ENCODE data around the gene SH3PXD2A.

SH3PXD2A gene

GRCh38 chr10:103593022-103593570 lies 262.3 kb downstream of the SH3PXD2A start:
- DNase-seq, result no peak

GRCh38 chr10:103592186-103593021 lies 263.0 kb downstream of the SH3PXD2A start:
- no peak for DNase-seq

DNA sequence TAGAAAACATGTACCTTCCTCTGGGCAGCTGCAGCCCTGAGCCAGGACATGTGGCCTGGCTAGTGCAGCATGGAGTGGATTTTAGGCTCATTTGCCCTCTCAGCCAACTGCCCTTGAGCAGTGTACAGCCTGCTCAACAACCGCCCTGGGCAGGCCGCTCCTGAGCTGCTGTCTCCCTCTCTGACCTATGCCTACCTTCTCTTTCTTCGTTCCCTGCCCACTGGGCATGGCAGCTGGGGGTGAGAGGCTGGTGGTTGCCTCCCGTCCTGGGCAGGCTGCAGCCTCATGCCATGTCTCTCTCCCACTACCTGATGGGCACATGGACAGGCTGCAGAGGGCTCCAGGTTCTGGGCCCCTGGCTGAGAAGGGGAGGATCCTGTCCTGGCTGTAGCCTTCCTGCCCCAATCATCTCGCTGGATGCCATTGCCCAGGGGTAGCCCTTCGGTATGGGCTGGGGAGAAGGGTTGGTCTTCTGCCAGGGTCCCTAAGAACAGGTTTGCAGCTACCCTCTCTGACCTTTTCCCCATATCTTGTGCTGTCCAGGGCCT lies 264.6 kb downstream of the SH3PXD2A start:
- DNase-seq, result no peak

DNA sequence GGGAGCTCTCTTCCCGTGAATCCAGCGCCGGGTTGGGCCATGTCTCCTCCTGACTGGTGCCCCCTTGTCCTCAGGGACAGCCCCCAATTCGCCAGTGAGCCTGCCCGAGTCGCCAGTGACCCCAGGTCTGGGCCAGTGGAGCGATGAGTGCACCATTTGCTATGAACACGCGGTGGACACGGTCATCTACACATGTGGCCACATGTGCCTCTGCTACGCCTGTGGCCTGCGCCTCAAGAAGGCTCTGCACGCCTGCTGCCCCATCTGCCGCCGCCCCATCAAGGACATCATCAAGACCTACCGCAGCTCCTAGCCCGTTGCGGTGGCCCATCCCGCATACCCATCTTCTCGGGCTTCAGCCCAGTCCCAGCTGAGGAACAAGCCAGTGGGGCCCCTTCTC lies 265.3 kb downstream of the SH3PXD2A start:
- no peak for DNase-seq

- no peak for DNase-seq
These were observed 266.2 kb downstream of the SH3PXD2A start for GRCh38 chr10:103589074-103589630.

DNA sequence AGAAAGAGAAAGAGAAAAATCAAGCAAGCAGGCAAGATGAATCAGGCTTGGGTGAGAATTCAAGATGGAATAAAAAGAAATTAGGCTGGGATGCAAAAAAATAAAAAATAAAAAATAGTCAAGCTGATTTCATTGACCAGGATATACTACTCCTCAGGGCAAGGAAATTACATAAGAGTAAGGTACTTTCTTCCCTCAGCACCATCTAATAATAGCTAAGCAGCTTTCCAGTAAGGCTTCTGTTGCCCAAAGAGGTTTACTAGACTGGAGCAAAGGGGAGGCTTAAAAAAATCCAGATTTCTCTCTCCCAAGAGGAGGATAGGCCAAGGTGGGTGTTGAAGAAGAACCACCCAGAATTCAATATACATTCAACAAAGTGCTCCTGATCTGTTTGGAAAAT lies 268.3 kb downstream of the SH3PXD2A start:
- no peak for DNase-seq

DNA sequence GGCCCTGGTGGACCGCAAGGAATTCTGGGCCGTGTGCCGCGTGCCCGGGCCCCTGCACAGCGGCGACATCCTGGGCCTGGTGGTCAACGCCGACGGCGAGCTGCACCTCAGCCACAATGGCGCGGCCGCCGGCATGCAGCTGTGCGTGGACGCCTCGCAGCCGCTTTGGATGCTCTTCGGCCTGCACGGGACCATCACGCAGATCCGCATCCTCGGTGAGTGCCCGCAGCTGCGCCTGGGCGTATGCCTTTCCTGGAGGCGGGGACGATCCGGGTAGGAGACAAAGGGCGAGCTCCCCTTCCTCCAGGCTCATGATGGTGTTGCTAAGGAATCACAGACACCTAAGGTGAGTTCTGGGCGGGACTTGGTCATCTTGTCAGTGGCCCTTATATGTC lies 270.4 kb downstream of the SH3PXD2A start:
- DNase-seq, result no peak

DNA sequence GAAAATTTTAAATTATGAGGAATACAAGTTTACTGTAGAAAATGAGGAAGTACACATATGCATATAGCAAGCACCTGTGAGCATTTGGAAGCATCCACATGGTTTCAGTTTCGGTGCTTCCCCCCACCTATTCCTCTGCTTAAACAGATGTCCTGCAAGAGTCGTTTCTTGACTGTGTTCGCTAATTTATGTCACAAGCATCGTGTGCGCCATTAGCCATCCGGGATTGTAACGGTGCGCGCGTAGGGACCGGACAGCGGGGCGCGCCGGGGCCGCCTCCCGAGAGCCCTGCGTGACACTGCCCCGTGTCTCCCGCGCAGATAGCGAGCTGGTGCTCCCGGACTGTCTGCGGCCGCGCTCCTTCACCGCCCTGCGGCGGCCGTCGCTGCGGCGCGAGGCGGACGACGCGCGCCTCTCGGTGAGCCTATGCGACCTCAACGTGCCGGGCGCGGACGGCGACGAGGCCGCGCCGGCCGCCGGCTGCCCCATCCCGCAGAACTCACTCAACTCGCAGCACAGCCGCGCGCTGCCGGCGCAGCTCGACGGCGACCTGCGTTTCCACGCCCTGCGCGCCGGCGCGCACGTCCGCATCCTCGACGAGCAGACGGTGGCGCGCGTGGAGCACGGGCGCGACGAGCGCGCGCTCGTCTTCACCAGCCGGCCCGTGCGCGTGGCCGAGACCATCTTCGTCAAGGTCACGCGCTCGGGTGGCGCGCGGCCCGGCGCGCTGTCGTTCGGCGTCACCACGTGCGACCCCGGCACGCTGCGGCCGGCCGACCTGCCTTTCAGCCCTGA lies 271.0 kb downstream of the SH3PXD2A start:
- DNase-seq, result no peak

DNA sequence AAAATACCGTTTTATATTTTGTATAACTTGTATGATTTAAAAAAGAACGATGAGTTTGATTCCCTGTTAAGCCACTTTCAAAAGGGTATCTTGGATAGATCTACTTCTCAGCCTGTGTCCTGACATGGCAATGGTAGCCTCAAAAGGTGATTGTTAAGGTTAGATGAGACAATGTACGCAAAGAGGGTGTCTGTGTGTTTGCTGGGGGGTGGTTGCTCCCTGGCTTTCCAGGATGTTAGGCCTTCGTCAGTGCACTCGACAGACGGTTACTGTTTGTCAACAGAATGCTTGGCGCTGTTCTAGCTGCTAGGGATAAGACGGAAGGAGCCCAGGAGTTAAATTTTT lies 271.5 kb downstream of the SH3PXD2A start:
- DNase-seq, result no peak

DNA sequence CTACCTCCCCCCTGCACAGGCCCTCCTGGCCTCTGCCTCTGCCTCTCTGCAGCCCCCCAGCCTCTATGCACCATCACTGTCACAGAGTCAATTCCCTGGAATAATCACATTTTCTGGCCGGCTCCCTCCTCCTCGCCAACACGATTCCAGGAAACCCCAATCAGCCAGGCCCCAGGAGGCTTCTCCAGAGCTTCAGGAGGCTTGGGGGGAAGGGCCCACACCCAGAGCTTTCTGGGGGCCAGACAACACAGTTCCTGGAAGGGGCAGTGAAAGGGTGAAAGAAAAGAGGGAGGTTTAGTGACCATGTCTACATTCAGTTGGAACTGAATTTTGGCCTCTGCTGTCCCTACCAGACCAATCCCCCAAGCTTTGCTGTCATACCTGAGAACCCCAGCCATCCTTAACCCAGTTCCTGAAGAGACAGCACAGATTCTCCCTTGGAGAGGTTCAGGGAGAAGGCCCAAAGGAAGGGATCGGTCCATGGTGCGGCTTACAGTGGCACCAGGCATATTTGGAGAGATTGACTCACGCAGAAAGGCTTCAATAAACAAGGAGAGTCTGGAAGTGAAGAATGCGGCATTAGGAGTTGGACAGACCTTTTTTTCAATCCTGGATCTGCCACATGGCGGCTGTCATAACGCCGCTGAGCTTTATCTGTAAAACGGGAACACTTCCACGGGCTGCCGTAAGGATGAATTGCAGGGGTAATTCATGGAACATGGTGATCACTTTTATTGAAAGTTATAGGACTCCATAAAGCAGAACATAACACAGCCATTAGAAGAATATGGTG lies 272.8 kb downstream of the SH3PXD2A start:
- no peak for DNase-seq

GRCh38 chr10:103581499-103581898 lies 273.9 kb downstream of the SH3PXD2A start:
- DNase-seq, result no peak

DNA sequence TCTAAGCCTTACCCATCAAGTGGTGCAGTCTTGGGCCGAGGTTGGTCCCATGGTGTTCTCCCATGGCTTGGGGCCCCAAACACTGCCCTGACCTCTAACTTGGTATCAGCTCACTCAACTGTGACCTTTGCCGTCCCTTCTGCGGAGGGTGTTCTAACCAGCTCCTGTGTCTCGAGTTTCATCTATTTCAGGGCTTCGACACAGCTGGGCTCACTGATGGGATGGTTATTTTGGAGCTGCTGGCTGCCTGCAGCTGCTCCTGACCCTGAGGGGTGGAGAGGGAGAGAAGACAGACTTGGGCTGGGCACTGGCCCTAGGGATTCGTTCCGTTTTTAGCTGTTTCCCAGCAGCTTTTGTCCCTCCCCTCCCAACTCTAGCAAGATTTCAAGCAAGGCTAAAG lies 274.9 kb downstream of the SH3PXD2A start:
- no peak for DNase-seq

DNA sequence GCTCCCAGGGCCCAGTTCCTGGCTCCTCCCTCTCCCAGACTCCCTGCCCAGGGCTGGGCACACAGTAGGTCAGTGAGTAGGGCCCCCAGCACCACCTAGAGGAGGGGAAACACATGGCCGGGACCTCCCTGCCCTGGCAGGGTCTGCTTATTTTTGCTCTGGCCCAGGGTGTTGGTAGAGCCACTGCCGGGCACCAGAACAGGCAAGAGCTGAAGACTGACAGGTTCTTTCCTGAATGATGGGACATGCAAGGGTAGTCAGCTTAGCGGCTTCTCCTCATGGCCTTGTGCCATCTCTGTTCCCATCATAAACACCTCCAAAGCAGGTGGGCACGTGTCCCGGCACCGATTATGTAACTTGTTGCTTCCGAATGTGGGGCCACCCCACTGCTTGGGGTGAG lies 275.4 kb downstream of the SH3PXD2A start:
- DNase-seq, result no peak

GRCh38 chr10:103578782-103579382 lies 276.5 kb downstream of the SH3PXD2A start:
- no peak for DNase-seq

DNA sequence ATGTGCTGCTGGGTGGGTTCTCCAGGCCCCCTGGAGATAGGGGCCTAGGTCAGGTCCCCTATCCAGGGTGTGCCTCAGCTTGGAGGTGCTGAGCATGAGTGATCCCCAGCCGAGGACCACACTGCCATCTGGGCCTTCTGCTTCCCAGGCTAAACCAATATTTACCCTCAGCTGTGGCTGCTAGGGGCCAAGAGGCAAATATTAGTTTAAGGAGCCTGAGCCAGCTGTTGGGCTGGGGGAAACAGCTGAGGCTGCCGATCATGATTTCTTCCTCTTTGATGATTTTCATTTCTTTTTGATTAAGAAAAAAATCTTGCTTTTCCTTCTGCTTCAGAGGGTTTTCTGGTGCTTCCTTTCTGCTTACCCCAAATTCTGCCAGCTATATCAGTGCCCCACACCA lies 278.5 kb downstream of the SH3PXD2A start:
- no peak for DNase-seq

- DNase-seq, result no peak
These were observed 279.3 kb downstream of the SH3PXD2A start for GRCh38 chr10:103576076-103576471.

GRCh38 chr10:103575416-103576075 lies 279.8 kb downstream of the SH3PXD2A start:
- DNase-seq, result no peak

GRCh38 chr10:103574097-103575061 lies 281.0 kb downstream of the SH3PXD2A start:
- no peak for DNase-seq

GRCh38 chr10:103573205-103573487 lies 282.2 kb downstream of the SH3PXD2A start:
- DNase-seq, result no peak

- DNase-seq, result no peak
These were observed 282.8 kb downstream of the SH3PXD2A start for GRCh38 chr10:103572347-103573204.
